ENCODE data around the gene FEN1.

Gene FEN1

GRCh38 chr11:61833926-61834277, 41.2 kb downstream of the FEN1 start (continued):
- no peak for TF ChIP-seq TSHZ1 (tag by site-specific recombination; IDR thresholded peaks at IDR 0.05; ENCODE audit: borderline replicate concordance)
- TF ChIP-seq ZNF48 (tag by site-specific recombination; IDR thresholded peaks at IDR 0.05) = no peak
- no peak for TF ChIP-seq ZNF560 (tag by site-specific recombination; IDR thresholded peaks at IDR 0.05; ENCODE audit: borderline replicate concordance)

- no peaks in the 10 kb centered on the region; a peak in 1 of 3 replicates for H3K36me3 ChIP-seq (ENCODE audit: control insufficient read depth in 2 of 2, insufficient read depth in 1 of 2, low read length in 2 of 2)
- ChIA-PET CTCF (interaction anchor here (0.6 to 1.3 kb wide), 2 partner anchors 37 to 313 kb away, joined by 3 read pairs; no protein-coding TSS in a partner anchor), POLR2A (interaction anchor here (0.6 kb wide), 1 partner anchor 258 kb away, joined by 3 read pairs; no protein-coding TSS in a partner anchor)
- no peaks in the 10 kb centered on the region for H3K9me3 ChIP-seq (ENCODE audit: control insufficient read depth, insufficient read depth, low read depth, low read length)
- TF ChIP-seq SCRT2 (tag by site-specific recombination; IDR thresholded peaks at IDR 0.05) (no peak), ZNF518A (tag by site-specific recombination; conservative IDR thresholded peaks at IDR 0.05; ENCODE audit: low read depth) (no peak), ZNF280C (tag by site-specific recombination; IDR thresholded peaks at IDR 0.05) (no peak), ZNF843 (tag by site-specific recombination; IDR thresholded peaks at IDR 0.05) (no peak), ZNF830 (tag by site-specific recombination; IDR thresholded peaks at IDR 0.05; ENCODE audit: low read depth) (no peak), GLIS1 (tag by site-specific recombination; IDR thresholded peaks at IDR 0.05) (peak; percentile 30; the same call in 1 of the 2 replicates), ATF2 (tag by site-specific recombination; IDR thresholded peaks at IDR 0.05; ENCODE audit: low read depth) (no peak), KLF1 (tag by site-specific recombination; IDR thresholded peaks at IDR 0.05) (0 out of 2 replicates have a peak, but pooled peaks have one; percentile 8), ZBTB48 (tag by site-specific recombination; IDR thresholded peaks at IDR 0.05) (peak; percentile 63; the same call in 1 of the 2 replicates), ZNF571 (tag by site-specific recombination; IDR thresholded peaks at IDR 0.05) (no peak), ZNF76 (tag by site-specific recombination; IDR thresholded peaks at IDR 0.05; ENCODE audit: borderline replicate concordance, low read depth) (no peak), ZNF514 (tag by site-specific recombination; IDR thresholded peaks at IDR 0.05) (no peak), ZBTB17 (tag by site-specific recombination; IDR thresholded peaks at IDR 0.05) (no peak), HOXC10 (CRISPR knock-in tag; IDR thresholded peaks at IDR 0.05) (no peak), ZNF311 (tag by site-specific recombination; IDR thresholded peaks at IDR 0.05; ENCODE audit: borderline replicate concordance) (no peak), ZNF292 (tag by site-specific recombination; IDR thresholded peaks at IDR 0.05; ENCODE audit: borderline replicate concordance, low read depth) (no peak), ZNF792 (tag by site-specific recombination; IDR thresholded peaks at IDR 0.05) (no peak), ZXDB (tag by site-specific recombination; IDR thresholded peaks at IDR 0.05) (no peak)
- H3K4me1 ChIP-seq (ENCODE audit: control insufficient read depth, insufficient read depth, low read length) = peaks cover 8% of the 10 kb centered on the region; the same call in 1 of the 2 replicates
- H3K4me3 ChIP-seq (ENCODE audit: low read depth, low read length) = no peak overlapping the region
- peak overlapping the region; percentile 11 for H3K27ac ChIP-seq (ENCODE audit: extremely low read depth, low read depth, low read length)
Observed at GRCh38 chr11:61834278-61835048, 41.8 kb downstream of the FEN1 start.
